HuH-7.5 (cell line): ENCODE data around the gene HTATIP2.
"Not testable (repeated sequence)": the region's sequence is repeated elsewhere in the genome, so short reads cannot be mapped to it uniquely, and the experiment has no call there.

Experiments used
- DNase-seq: peaks from one replicate; pipeline ENCODE4 v3.0.0; 2011; ENCODE audit warnings: low spot score

HTATIP2 gene

GRCh38 chr11:20363500-20364340 is at the start of gene HTATIP2:
Gene HTATIP2 (plus strand): TSS chr11:20363714. CDS start chr11:20364238, 524 bp downstream.
- peak; percentile 53 for DNase-seq

GRCh38 chr11:20315800-20316199 is 47.7 kb upstream of the HTATIP2 start:
- no peak for DNase-seq

GRCh38 chr11:20321177-20321576 is 42.3 kb upstream of the HTATIP2 start:
- no peak for DNase-seq

GRCh38 chr11:20327377-20327935 is 36.1 kb upstream of the HTATIP2 start:
- DNase-seq: no peak

- DNase-seq: no peak
Observed at GRCh38 chr11:20336056-20336455, 27.5 kb upstream of the HTATIP2 start.

- no peak for DNase-seq
Observed at GRCh38 chr11:20337526-20338154, 25.9 kb upstream of the HTATIP2 start.

- no peak for DNase-seq
Observed at GRCh38 chr11:20342347-20343141, 21.0 kb upstream of the HTATIP2 start.

- DNase-seq: no peak
Observed at GRCh38 chr11:20351136-20351535, 12.4 kb upstream of the HTATIP2 start.

GRCh38 chr11:20351751-20352262 is 11.7 kb upstream of the HTATIP2 start:
- no peak for DNase-seq

- DNase-seq: no peak
Observed at GRCh38 chr11:20353829-20354434, 9.6 kb upstream of the HTATIP2 start.

GRCh38 chr11:20355221-20356219 is 8.0 kb upstream of the HTATIP2 start:
- DNase-seq: no peak

- no peak for DNase-seq
Observed at GRCh38 chr11:20357150-20357549, 6.4 kb upstream of the HTATIP2 start.

GRCh38 chr11:20360650-20361049 is 2.9 kb upstream of the HTATIP2 start:
- DNase-seq: no peak

GRCh38 chr11:20362481-20362880 is 1.0 kb upstream of the HTATIP2 start:
- no peak for DNase-seq

- no peak for DNase-seq
Observed at GRCh38 chr11:20363149-20363499, 390 bp upstream of the HTATIP2 start.

GRCh38 chr11:20364341-20364792 is 853 bp downstream of the HTATIP2 start:
- DNase-seq: no peak

GRCh38 chr11:20365465-20365864 is 2.0 kb downstream of the HTATIP2 start:
- DNase-seq: not testable (repeated sequence)

GRCh38 chr11:20367313-20367948 is 3.9 kb downstream of the HTATIP2 start:
- DNase-seq: no peak

- DNase-seq: no peak
Observed at GRCh38 chr11:20368438-20368837, 4.9 kb downstream of the HTATIP2 start.

GRCh38 chr11:20369826-20370225 is 6.3 kb downstream of the HTATIP2 start:
- DNase-seq: no peak
